ACC112 (cell line): ENCODE results near the gene PEX26.
"Not testable (repeated sequence)": the region's sequence is repeated elsewhere in the genome, so short reads cannot be mapped to it uniquely, and the experiment has no call there.

Experiments used
- H2AFZ ChIP-seq: fragments of 200-600 bp; sonication (generic); one replicate; pipeline ENCODE4 v1.6.0; 2017; ENCODE audit warnings: antibody characterized with exemption, low read length; ENCODE audit not compliant: unreplicated experiment
- H3K27ac ChIP-seq: fragments of 200-600 bp; sonication (generic); 2 replicates; pipeline ENCODE4 v1.5.1; 2014; ENCODE audit warnings: low read depth, mild to moderate bottlenecking, antibody characterized with exemption, low read length, moderate library complexity
- H3K27me3 ChIP-seq: fragments of 200-600 bp; sonication (generic); 2 replicates; pipeline ENCODE4 v1.6.1; 2014; ENCODE audit warnings: mild to moderate bottlenecking, antibody characterized with exemption, low read length, moderate library complexity, mixed read lengths; ENCODE audit not compliant: insufficient read depth
- H3K36me3 ChIP-seq: fragments of 200-600 bp; sonication (generic); 2 replicates; pipeline ENCODE4 v1.6.1; 2016; ENCODE audit warnings: mild to moderate bottlenecking, antibody characterized with exemption, low read length, moderate library complexity, mixed read lengths; ENCODE audit not compliant: insufficient read depth
- H3K4me1 ChIP-seq: fragments of 200-600 bp; sonication (generic); one replicate; pipeline ENCODE4 v1.6.1; 2016; ENCODE audit warnings: low read length, mixed read lengths; ENCODE audit not compliant: insufficient read depth, unreplicated experiment, control insufficient read depth
- H3K4me3 ChIP-seq: fragments of 200-600 bp; sonication (generic); 2 replicates; pipeline ENCODE4 v1.5.1; 2014; ENCODE audit warnings: mild to moderate bottlenecking, low read depth, low read length
- H3K79me2 ChIP-seq: fragments of 200-600 bp; sonication (generic); one replicate; pipeline ENCODE4 v1.6.0; 2016; ENCODE audit warnings: low read length; ENCODE audit not compliant: control insufficient read depth, unreplicated experiment, insufficient read depth

PEX26 gene

GRCh38 chr22:18056807-18057474, 20.8 kb upstream of the PEX26 start:
- no peaks in the 10 kb centered on the region for H3K27me3 ChIP-seq
- no peak overlapping the region for H3K4me3 ChIP-seq
- H3K27ac ChIP-seq, result peak overlapping the region; percentile 28; the same call in 1 of the 2 replicates
- H2AFZ ChIP-seq, result no peak overlapping the region
- peaks cover 32% of the 10 kb centered on the region for H3K4me1 ChIP-seq
- H3K36me3 ChIP-seq, result no peaks in the 10 kb centered on the region
- H3K79me2 ChIP-seq, result no peaks in the 10 kb centered on the region

GRCh38 chr22:18057568-18058209, 20.1 kb upstream of the PEX26 start:
- no peaks in the 10 kb centered on the region for H3K27me3 ChIP-seq
- no peaks in the 10 kb centered on the region for H3K36me3 ChIP-seq
- H3K4me3 ChIP-seq, result no peak overlapping the region
- H3K27ac ChIP-seq, result no peak overlapping the region
- peaks cover 32% of the 10 kb centered on the region for H3K4me1 ChIP-seq
- no peaks in the 10 kb centered on the region for H3K79me2 ChIP-seq
- no peak overlapping the region for H2AFZ ChIP-seq

GRCh38 chr22:18058371-18059093, 19.3 kb upstream of the PEX26 start:
- H3K27me3 ChIP-seq, result no peaks in the 10 kb centered on the region
- H3K79me2 ChIP-seq, result no peaks in the 10 kb centered on the region
- no peak overlapping the region for H2AFZ ChIP-seq
- H3K36me3 ChIP-seq, result no peaks in the 10 kb centered on the region
- no peak overlapping the region for H3K4me3 ChIP-seq
- peaks cover 32% of the 10 kb centered on the region for H3K4me1 ChIP-seq
- no peak overlapping the region for H3K27ac ChIP-seq

- Histone ChIP-seq H3K4me1 (peaks cover 32% of the 10 kb centered on the region), H3K79me2 (no peaks in the 10 kb centered on the region), H3K27ac (no peak overlapping the region), H2AFZ (no peak overlapping the region), H3K27me3 (no peaks in the 10 kb centered on the region), H3K36me3 (no peaks in the 10 kb centered on the region), H3K4me3 (no peak overlapping the region)
Observed at GRCh38 chr22:18059094-18059417, 18.7 kb upstream of the PEX26 start.

- Histone ChIP-seq H3K27me3 (no peaks in the 10 kb centered on the region), H3K4me3 (no peak overlapping the region), H3K4me1 (peaks cover 32% of the 10 kb centered on the region), H3K79me2 (no peaks in the 10 kb centered on the region), H3K27ac (no peak overlapping the region), H3K36me3 (no peaks in the 10 kb centered on the region), H2AFZ (no peak overlapping the region)
Observed at GRCh38 chr22:18059473-18059872, 18.3 kb upstream of the PEX26 start.

GRCh38 chr22:18059991-18060390, 17.8 kb upstream of the PEX26 start:
- H3K79me2 ChIP-seq, result no peaks in the 10 kb centered on the region
- H2AFZ ChIP-seq, result no peak overlapping the region
- no peak overlapping the region for H3K27ac ChIP-seq
- H3K36me3 ChIP-seq, result no peaks in the 10 kb centered on the region
- peaks cover 32% of the 10 kb centered on the region for H3K4me1 ChIP-seq
- H3K27me3 ChIP-seq, result no peaks in the 10 kb centered on the region
- no peak overlapping the region for H3K4me3 ChIP-seq

GRCh38 chr22:18060646-18061620, 16.9 kb upstream of the PEX26 start:
- Histone ChIP-seq H3K27ac (0 out of 2 replicates have a peak overlapping the region, but pooled peaks have one; percentile 23), H3K79me2 (no peaks in the 10 kb centered on the region), H3K36me3 (no peaks in the 10 kb centered on the region), H2AFZ (no peak overlapping the region), H3K4me3 (no peak overlapping the region), H3K4me1 (peaks cover 29% of the 10 kb centered on the region), H3K27me3 (no peaks in the 10 kb centered on the region)

- no peak overlapping the region for H2AFZ ChIP-seq
- H3K4me1 ChIP-seq, result peaks cover 19% of the 10 kb centered on the region
- no peak overlapping the region for H3K4me3 ChIP-seq
- H3K27me3 ChIP-seq, result no peaks in the 10 kb centered on the region
- no peaks in the 10 kb centered on the region for H3K36me3 ChIP-seq
- no peak overlapping the region for H3K27ac ChIP-seq
- H3K79me2 ChIP-seq, result no peaks in the 10 kb centered on the region
Observed at GRCh38 chr22:18062421-18062820, 15.4 kb upstream of the PEX26 start.

- H3K27me3 ChIP-seq, result no peaks in the 10 kb centered on the region
- H2AFZ ChIP-seq, result no peak overlapping the region
- no peak overlapping the region for H3K4me3 ChIP-seq
- no peak overlapping the region for H3K27ac ChIP-seq
- no peaks in the 10 kb centered on the region for H3K79me2 ChIP-seq
- H3K4me1 ChIP-seq, result peaks cover 18% of the 10 kb centered on the region
- H3K36me3 ChIP-seq, result no peaks in the 10 kb centered on the region
Observed at GRCh38 chr22:18063306-18063705, 14.5 kb upstream of the PEX26 start.

- not testable (repeated sequence) for H3K4me3 ChIP-seq, H2AFZ ChIP-seq, H3K36me3 ChIP-seq, H3K79me2 ChIP-seq, H3K27me3 ChIP-seq, H3K27ac ChIP-seq
- peaks cover 18% of the 10 kb centered on the region for H3K4me1 ChIP-seq
Observed at GRCh38 chr22:18063715-18064114, 14.1 kb upstream of the PEX26 start.
